ENCODE data around the gene MYO5A.

Gene MYO5A

GRCh38 chr15:52357949-52358348, 170.7 kb downstream of the MYO5A start:
- H3K9ac ChIP-seq (ENCODE audit: low read depth, low read length): no peak overlapping the region
- no peaks in the 10 kb centered on the region for H3K4me1 ChIP-seq (ENCODE audit: control insufficient read depth, insufficient read depth, low read length)
- no peak overlapping the region for H3K4me2 ChIP-seq (ENCODE audit: low read length)
- no peak overlapping the region for H3K4me3 ChIP-seq (ENCODE audit: low read length)
- H3K9me3 ChIP-seq (replicated peaks; ENCODE audit: low read length): no peaks in the 10 kb centered on the region
- H3K27me3 ChIP-seq (ENCODE audit: control insufficient read depth, insufficient read depth, low read length): no peaks in the 10 kb centered on the region
- peaks cover 26% of the 10 kb centered on the region for H3K36me3 ChIP-seq (ENCODE audit: insufficient read depth, low read length)

GRCh38 chr15:52352086-52352485, 176.6 kb downstream of the MYO5A start:
- H3K27me3 ChIP-seq (ENCODE audit: control insufficient read depth, insufficient read depth, low read length): no peaks in the 10 kb centered on the region
- no peak overlapping the region for H3K4me2 ChIP-seq (ENCODE audit: low read length)
- H3K4me3 ChIP-seq (ENCODE audit: low read length): no peak overlapping the region
- no peaks in the 10 kb centered on the region for H3K4me1 ChIP-seq (ENCODE audit: control insufficient read depth, insufficient read depth, low read length)
- H3K9me3 ChIP-seq (replicated peaks; ENCODE audit: low read length): no peaks in the 10 kb centered on the region
- H3K9ac ChIP-seq (ENCODE audit: low read depth, low read length): no peak overlapping the region
- peaks cover 23% of the 10 kb centered on the region for H3K36me3 ChIP-seq (ENCODE audit: insufficient read depth, low read length)

GRCh38 chr15:52351206-52351908, 177.3 kb downstream of the MYO5A start:
- peaks cover 23% of the 10 kb centered on the region for H3K36me3 ChIP-seq (ENCODE audit: insufficient read depth, low read length)
- no peaks in the 10 kb centered on the region for H3K9me3 ChIP-seq (replicated peaks; ENCODE audit: low read length)
- H3K27me3 ChIP-seq (ENCODE audit: control insufficient read depth, insufficient read depth, low read length): no peaks in the 10 kb centered on the region
- H3K9ac ChIP-seq (ENCODE audit: low read depth, low read length): no peak overlapping the region
- no peak overlapping the region for H3K4me3 ChIP-seq (ENCODE audit: low read length)
- H3K4me2 ChIP-seq (ENCODE audit: low read length): no peak overlapping the region
- H3K4me1 ChIP-seq (ENCODE audit: control insufficient read depth, insufficient read depth, low read length): no peaks in the 10 kb centered on the region

- no peak overlapping the region for H3K4me3 ChIP-seq (ENCODE audit: low read length)
- no peaks in the 10 kb centered on the region for H3K27me3 ChIP-seq (ENCODE audit: control insufficient read depth, insufficient read depth, low read length)
- peaks cover 26% of the 10 kb centered on the region for H3K36me3 ChIP-seq (ENCODE audit: insufficient read depth, low read length)
These were observed 178.3 kb downstream of the MYO5A start for GRCh38 chr15:52350423-52350822.

GRCh38 chr15:52349052-52349700, 179.5 kb downstream of the MYO5A start:
- Histone ChIP-seq H3K27me3 (ENCODE audit: control insufficient read depth, insufficient read depth, low read length) (no peaks in the 10 kb centered on the region), H3K36me3 (ENCODE audit: insufficient read depth, low read length) (peaks cover 32% of the 10 kb centered on the region), H3K9me3 (replicated peaks; ENCODE audit: low read length) (no peaks in the 10 kb centered on the region), H3K4me3 (ENCODE audit: low read length) (no peak overlapping the region), H3K4me1 (ENCODE audit: control insufficient read depth, insufficient read depth, low read length) (no peaks in the 10 kb centered on the region), H3K9ac (ENCODE audit: low read depth, low read length) (no peak overlapping the region), H3K4me2 (ENCODE audit: low read length) (no peak overlapping the region)

More at GRCh38 chr15:52350423-52350822, 178.3 kb downstream of the MYO5A start:
- H3K9me3 ChIP-seq (replicated peaks; ENCODE audit: low read length): no peaks in the 10 kb centered on the region
- no peak overlapping the region for H3K4me2 ChIP-seq (ENCODE audit: low read length)
- no peaks in the 10 kb centered on the region for H3K4me1 ChIP-seq (ENCODE audit: control insufficient read depth, insufficient read depth, low read length)
- no peak overlapping the region for H3K9ac ChIP-seq (ENCODE audit: low read depth, low read length)

GRCh38 chr15:52348056-52348745, 180.5 kb downstream of the MYO5A start:
- Histone ChIP-seq H3K36me3 (ENCODE audit: insufficient read depth, low read length) (peaks cover 29% of the 10 kb centered on the region), H3K27me3 (ENCODE audit: control insufficient read depth, insufficient read depth, low read length) (no peaks in the 10 kb centered on the region), H3K9me3 (replicated peaks; ENCODE audit: low read length) (no peaks in the 10 kb centered on the region), H3K4me3 (ENCODE audit: low read length) (no peak overlapping the region), H3K9ac (ENCODE audit: low read depth, low read length) (no peak overlapping the region), H3K4me2 (ENCODE audit: low read length) (no peak overlapping the region), H3K4me1 (ENCODE audit: control insufficient read depth, insufficient read depth, low read length) (no peaks in the 10 kb centered on the region)

GRCh38 chr15:52344592-52344991, 184.1 kb downstream of the MYO5A start:
- H3K9ac ChIP-seq (ENCODE audit: low read depth, low read length): no peak overlapping the region
- H3K27me3 ChIP-seq (ENCODE audit: control insufficient read depth, insufficient read depth, low read length): no peaks in the 10 kb centered on the region
- no peak overlapping the region for H3K4me2 ChIP-seq (ENCODE audit: low read length)
- H3K36me3 ChIP-seq (ENCODE audit: insufficient read depth, low read length): peaks cover 17% of the 10 kb centered on the region
- H3K9me3 ChIP-seq (replicated peaks; ENCODE audit: low read length): no peaks in the 10 kb centered on the region
- H3K4me3 ChIP-seq (ENCODE audit: low read length): no peak overlapping the region
- peaks cover 8% of the 10 kb centered on the region for H3K4me1 ChIP-seq (ENCODE audit: control insufficient read depth, insufficient read depth, low read length)

- Histone ChIP-seq H3K4me3 (ENCODE audit: low read length) (no peak overlapping the region), H3K9me3 (replicated peaks; ENCODE audit: low read length) (no peaks in the 10 kb centered on the region), H3K4me2 (ENCODE audit: low read length) (no peak overlapping the region), H3K4me1 (ENCODE audit: control insufficient read depth, insufficient read depth, low read length) (peaks cover 11% of the 10 kb centered on the region), H3K27me3 (ENCODE audit: control insufficient read depth, insufficient read depth, low read length) (no peaks in the 10 kb centered on the region), H3K9ac (ENCODE audit: low read depth, low read length) (no peak overlapping the region), H3K36me3 (ENCODE audit: insufficient read depth, low read length) (peaks cover 14% of the 10 kb centered on the region)
These were observed 184.8 kb downstream of the MYO5A start for GRCh38 chr15:52343831-52344230.

GRCh38 chr15:52340093-52340492, 188.6 kb downstream of the MYO5A start:
- H3K4me1 ChIP-seq (ENCODE audit: control insufficient read depth, insufficient read depth, low read length): peaks cover 31% of the 10 kb centered on the region
- no peak overlapping the region for H3K4me3 ChIP-seq (ENCODE audit: low read length)
- peak overlapping the region; percentile 51 for H3K4me2 ChIP-seq (ENCODE audit: low read length)
- peaks cover 10% of the 10 kb centered on the region for H3K36me3 ChIP-seq (ENCODE audit: insufficient read depth, low read length)
- H3K27me3 ChIP-seq (ENCODE audit: control insufficient read depth, insufficient read depth, low read length): no peaks in the 10 kb centered on the region
- H3K9me3 ChIP-seq (replicated peaks; ENCODE audit: low read length): no peaks in the 10 kb centered on the region
- H3K9ac ChIP-seq (ENCODE audit: low read depth, low read length): no peak overlapping the region

- no peak overlapping the region for H3K9ac ChIP-seq (ENCODE audit: low read depth, low read length)
- H3K4me2 ChIP-seq (ENCODE audit: low read length): no peak overlapping the region
- H3K9me3 ChIP-seq (replicated peaks; ENCODE audit: low read length): no peaks in the 10 kb centered on the region
- peaks cover 43% of the 10 kb centered on the region for H3K4me1 ChIP-seq (ENCODE audit: control insufficient read depth, insufficient read depth, low read length)
- H3K27me3 ChIP-seq (ENCODE audit: control insufficient read depth, insufficient read depth, low read length): no peaks in the 10 kb centered on the region
- H3K4me3 ChIP-seq (ENCODE audit: low read length): no peak overlapping the region
- peaks cover 4% of the 10 kb centered on the region for H3K36me3 ChIP-seq (ENCODE audit: insufficient read depth, low read length)
These were observed 189.8 kb downstream of the MYO5A start for GRCh38 chr15:52338891-52339290.

- no peaks in the 10 kb centered on the region for H3K27me3 ChIP-seq (ENCODE audit: control insufficient read depth, insufficient read depth, low read length)
- H3K4me1 ChIP-seq (ENCODE audit: control insufficient read depth, insufficient read depth, low read length): peaks cover 46% of the 10 kb centered on the region
- no peak overlapping the region for H3K9ac ChIP-seq (ENCODE audit: low read depth, low read length)
- peaks cover 4% of the 10 kb centered on the region for H3K36me3 ChIP-seq (ENCODE audit: insufficient read depth, low read length)
- H3K4me2 ChIP-seq (ENCODE audit: low read length): no peak overlapping the region
- H3K4me3 ChIP-seq (ENCODE audit: low read length): no peak overlapping the region
- H3K9me3 ChIP-seq (replicated peaks; ENCODE audit: low read length): no peaks in the 10 kb centered on the region
These were observed 190.6 kb downstream of the MYO5A start for GRCh38 chr15:52338058-52338457.

All from skeletal muscle satellite cell (primary cell).